ENCODE measurements around the gene VWA5B1.

VWA5B1 gene

GRCh38 chr1:20355101-20355827 is 64.6 kb downstream of the VWA5B1 start:
- Mint-ChIP-seq H3K27ac (no peak overlapping the region), H3K9me3 (no peaks in the 10 kb centered on the region), H3K27me3 (ENCODE audit: low read depth, poor library complexity) (peaks cover 42% of the 10 kb centered on the region), H3K4me3 (no peak overlapping the region), H3K4me1 (peaks cover 11% of the 10 kb centered on the region), H3K36me3 (ENCODE audit: low read depth) (no peaks in the 10 kb centered on the region)
- TF ChIP-seq CTCF (IDR thresholded peaks at IDR 0.05), result no peak
- no peak for DNase-seq

- no peak for TF ChIP-seq CTCF (IDR thresholded peaks at IDR 0.05)
- peaks cover 11% of the 10 kb centered on the region for H3K4me1 Mint-ChIP-seq
- H3K36me3 Mint-ChIP-seq (ENCODE audit: low read depth), result no peaks in the 10 kb centered on the region
- H3K9me3 Mint-ChIP-seq, result no peaks in the 10 kb centered on the region
- H3K27me3 Mint-ChIP-seq (ENCODE audit: low read depth, poor library complexity), result peaks cover 48% of the 10 kb centered on the region
- H3K4me3 Mint-ChIP-seq, result no peak overlapping the region
- no peak for DNase-seq
- no peak overlapping the region for H3K27ac Mint-ChIP-seq
Observed at GRCh38 chr1:20355828-20356735, 65.4 kb downstream of the VWA5B1 start.

GRCh38 chr1:20356850-20357459 is 66.3 kb downstream of the VWA5B1 start:
- DNase-seq, result no peak
- no peak for TF ChIP-seq CTCF (IDR thresholded peaks at IDR 0.05)
- Mint-ChIP-seq H3K36me3 (ENCODE audit: low read depth) (no peaks in the 10 kb centered on the region), H3K27ac (no peak overlapping the region), H3K27me3 (ENCODE audit: low read depth, poor library complexity) (peaks cover 55% of the 10 kb centered on the region), H3K4me1 (peaks cover 11% of the 10 kb centered on the region), H3K4me3 (no peak overlapping the region), H3K9me3 (no peaks in the 10 kb centered on the region)

GRCh38 chr1:20357796-20358195 is 67.1 kb downstream of the VWA5B1 start:
- Mint-ChIP-seq H3K36me3 (ENCODE audit: low read depth) (no peaks in the 10 kb centered on the region), H3K27me3 (ENCODE audit: low read depth, poor library complexity) (peaks cover 63% of the 10 kb centered on the region), H3K9me3 (no peaks in the 10 kb centered on the region), H3K4me1 (peaks cover 11% of the 10 kb centered on the region), H3K4me3 (no peak overlapping the region), H3K27ac (no peak overlapping the region)
- TF ChIP-seq CTCF (IDR thresholded peaks at IDR 0.05), result no peak
- no peak for DNase-seq

GRCh38 chr1:20358761-20359263 is 68.1 kb downstream of the VWA5B1 start:
- Mint-ChIP-seq H3K4me3 (no peak overlapping the region), H3K36me3 (ENCODE audit: low read depth) (no peaks in the 10 kb centered on the region), H3K27ac (no peak overlapping the region), H3K27me3 (ENCODE audit: low read depth, poor library complexity) (peaks cover 68% of the 10 kb centered on the region), H3K4me1 (peaks cover 11% of the 10 kb centered on the region), H3K9me3 (no peaks in the 10 kb centered on the region)
- DNase-seq, result peak; percentile 52
- TF ChIP-seq CTCF (IDR thresholded peaks at IDR 0.05), result no peak

Measured in nephron progenitor cell (in vitro differentiated cells).